ENCODE results near the gene RTCB.

RTCB gene

GRCh38 chr22:32411829-32412592 is at the start of gene RTCB:
Gene RTCB (minus strand): TSS chr22:32412247. CDS start chr22:32412156, 91 bp downstream.
- DNase-seq (ENCODE audit: low read depth in 2 of 3, low spot score in 2 of 3): peak; percentile 65 to 84 (median 83)

- no peak for DNase-seq (ENCODE audit: low read depth in 2 of 3, low spot score in 2 of 3)
Measured at GRCh38 chr22:32457031-32457430, 45.0 kb upstream of the RTCB start.

- DNase-seq (ENCODE audit: low read depth in 2 of 3, low spot score in 2 of 3): no peak
Measured at GRCh38 chr22:32448980-32449379, 36.9 kb upstream of the RTCB start.

- DNase-seq (ENCODE audit: low read depth in 2 of 3, low spot score in 2 of 3): no peak
Measured at GRCh38 chr22:32446321-32446720, 34.3 kb upstream of the RTCB start.

GRCh38 chr22:32444068-32444467 is 32.0 kb upstream of the RTCB start:
- DNase-seq (ENCODE audit: low read depth in 2 of 3, low spot score in 2 of 3): no peak

- no peak for DNase-seq (ENCODE audit: low read depth in 2 of 3, low spot score in 2 of 3)
Measured at GRCh38 chr22:32430352-32430751, 18.3 kb upstream of the RTCB start.

GRCh38 chr22:32426881-32427280 is 14.8 kb upstream of the RTCB start:
- no peak for DNase-seq (ENCODE audit: low read depth in 2 of 3, low spot score in 2 of 3)

GRCh38 chr22:32423664-32424063 is 11.6 kb upstream of the RTCB start:
- DNase-seq (ENCODE audit: low read depth in 2 of 3, low spot score in 2 of 3): no peak

GRCh38 chr22:32422062-32422461 is 10.0 kb upstream of the RTCB start:
- no peak for DNase-seq (ENCODE audit: low read depth in 2 of 3, low spot score in 2 of 3)

- no peak for DNase-seq (ENCODE audit: low read depth in 2 of 3, low spot score in 2 of 3)
Measured at GRCh38 chr22:32421484-32421883, 9.4 kb upstream of the RTCB start.

GRCh38 chr22:32417906-32418305 is 5.9 kb upstream of the RTCB start:
- DNase-seq (ENCODE audit: low read depth in 2 of 3, low spot score in 2 of 3): no peak

GRCh38 chr22:32416556-32417085 is 4.6 kb upstream of the RTCB start:
- DNase-seq (ENCODE audit: low read depth in 2 of 3, low spot score in 2 of 3): no peak

- no peak for DNase-seq (ENCODE audit: low read depth in 2 of 3, low spot score in 2 of 3)
Measured at GRCh38 chr22:32414191-32414590, 2.1 kb upstream of the RTCB start.

- no peak for DNase-seq (ENCODE audit: low read depth in 2 of 3, low spot score in 2 of 3)
Measured at GRCh38 chr22:32413719-32414118, 1.7 kb upstream of the RTCB start.

- DNase-seq (ENCODE audit: low read depth in 2 of 3, low spot score in 2 of 3): no peak
Measured at GRCh38 chr22:32411402-32411801, 645 bp downstream of the RTCB start.

- DNase-seq (ENCODE audit: low read depth in 2 of 3, low spot score in 2 of 3): no peak
Measured at GRCh38 chr22:32410459-32410858, 1.6 kb downstream of the RTCB start.

GRCh38 chr22:32409977-32410376 is 2.1 kb downstream of the RTCB start:
- DNase-seq (ENCODE audit: low read depth in 2 of 3, low spot score in 2 of 3): no peak

GRCh38 chr22:32407936-32408335 is 4.1 kb downstream of the RTCB start:
- no peak for DNase-seq (ENCODE audit: low read depth in 2 of 3, low spot score in 2 of 3)

- DNase-seq (ENCODE audit: low read depth in 2 of 3, low spot score in 2 of 3): no peak
Measured at GRCh38 chr22:32407312-32407711, 4.7 kb downstream of the RTCB start.

GRCh38 chr22:32404021-32404420 is 8.0 kb downstream of the RTCB start:
- DNase-seq (ENCODE audit: low read depth in 2 of 3, low spot score in 2 of 3): no peak

GRCh38 chr22:32401486-32401885 is 10.6 kb downstream of the RTCB start:
- no peak for DNase-seq (ENCODE audit: low read depth in 2 of 3, low spot score in 2 of 3)

- no peak for DNase-seq (ENCODE audit: low read depth in 2 of 3, low spot score in 2 of 3)
Measured at GRCh38 chr22:32396746-32397145, 15.3 kb downstream of the RTCB start.

- DNase-seq (ENCODE audit: low read depth in 2 of 3, low spot score in 2 of 3): no peak
Measured at GRCh38 chr22:32396255-32396654, 15.8 kb downstream of the RTCB start.

All from activated CD8-positive, alpha-beta memory T cell treated with anti-CD3 and anti-CD28 coated beads for 48 hours (primary cell).